OCI-LY1 (cell line): ENCODE data around the gene PRIM1.

Experiments
- H2AFZ ChIP-seq: fragments of 200-600 bp; sonication (generic), shearing (Covaris generic); 2 replicates; pipeline ENCODE4 v1.6.0; 2014; ENCODE audit warnings: antibody characterized with exemption, mild to moderate bottlenecking, low read length
- H3F3A ChIP-seq: fragments of 200-600 bp; sonication (generic), shearing (Covaris generic); 2 replicates; pipeline ENCODE4 v1.6.0; 2014; ENCODE audit warnings: mild to moderate bottlenecking, antibody characterized with exemption, low read length, moderate library complexity; ENCODE audit not compliant: insufficient read depth
- H3K27ac ChIP-seq: fragments of 200-600 bp; sonication (generic); 2 replicates; pipeline ENCODE4 v1.5.1; 2014; ENCODE audit warnings: low read length, mixed run types, mild to moderate bottlenecking, low read depth; ENCODE audit not compliant: poor library complexity, severe bottlenecking
- H3K27me3 ChIP-seq: fragments of 200-600 bp; sonication (generic); 2 replicates; pipeline ENCODE4 v1.6.0; 2014; ENCODE audit warnings: antibody characterized with exemption, mild to moderate bottlenecking, low read length, moderate library complexity; ENCODE audit not compliant: insufficient read depth
- H3K36me3 ChIP-seq: fragments of 200-600 bp; sonication (generic); 2 replicates; pipeline ENCODE4 v1.6.1; 2014; ENCODE audit warnings: mild to moderate bottlenecking, antibody characterized with exemption, low read length, moderate library complexity, mixed read lengths; ENCODE audit not compliant: insufficient read depth
- H3K4me1 ChIP-seq: fragments of 200-600 bp; sonication (generic); 2 replicates; pipeline ENCODE4 v1.5.1; 2014; ENCODE audit warnings: mild to moderate bottlenecking, low read length, moderate library complexity; ENCODE audit not compliant: insufficient read depth, severe bottlenecking
- H3K4me2 ChIP-seq: fragments of 200-600 bp; sonication (generic), shearing (Covaris generic); 2 replicates; pipeline ENCODE4 v1.6.1; 2014; ENCODE audit warnings: low read length
- H3K4me3 ChIP-seq: fragments of 200-600 bp; sonication (generic); 2 replicates; pipeline ENCODE4 v1.5.1; 2014; ENCODE audit warnings: low read length, low read depth, mild to moderate bottlenecking, mixed read lengths; ENCODE audit not compliant: poor library complexity, severe bottlenecking
- H3K79me2 ChIP-seq: fragments of 200-600 bp; shearing (Covaris generic); 2 replicates; pipeline ENCODE4 v1.6.1; 2016; ENCODE audit warnings: mixed run types, low read length, mixed read lengths; ENCODE audit not compliant: insufficient read depth
- H3K9ac ChIP-seq: fragments of 200-600 bp; sonication (generic), shearing (Covaris generic); 2 replicates; pipeline ENCODE4 v1.6.1; 2014; ENCODE audit warnings: mild to moderate bottlenecking, low read length, mixed read lengths
- H3K9me2 ChIP-seq: fragments of 200-600 bp; sonication (generic), shearing (Covaris generic); 2 replicates; pipeline ENCODE4 v1.6.1; 2014; ENCODE audit warnings: low read depth, mild to moderate bottlenecking, low read length, mixed read lengths
- H3K9me3 ChIP-seq: fragments of 200-600 bp; shearing (Covaris generic); 2 replicates; pipeline ENCODE4 v1.6.1; 2014; ENCODE audit warnings: low read length, mixed read lengths
- H4K20me1 ChIP-seq: fragments of 200-600 bp; sonication (generic), shearing (Covaris generic); 2 replicates; pipeline ENCODE4 v1.6.0; 2016; ENCODE audit warnings: mild to moderate bottlenecking, low read length; ENCODE audit not compliant: insufficient read depth
- EZH2 ChIP-seq: fragments of 200-600 bp; sonication (generic), shearing (Covaris generic); IDR thresholded peaks from 2 replicates; pipeline ENCODE4 v1.8.0; 2017; ENCODE audit warnings: borderline replicate concordance, mixed run types, mild to moderate bottlenecking, antibody characterized with exemption, low read length, moderate library complexity, mixed read lengths
- TF ChIP-seq, protein P1 (sequence below): fragments of 200-600 bp; sonication (generic), shearing (Covaris generic); IDR thresholded peaks from 2 replicates; pipeline ENCODE4 v1.5.1; 2017; ENCODE audit warnings: mild to moderate bottlenecking, antibody characterized with exemption, low read length, moderate library complexity, mixed read lengths

PRIM1 gene

DNA sequence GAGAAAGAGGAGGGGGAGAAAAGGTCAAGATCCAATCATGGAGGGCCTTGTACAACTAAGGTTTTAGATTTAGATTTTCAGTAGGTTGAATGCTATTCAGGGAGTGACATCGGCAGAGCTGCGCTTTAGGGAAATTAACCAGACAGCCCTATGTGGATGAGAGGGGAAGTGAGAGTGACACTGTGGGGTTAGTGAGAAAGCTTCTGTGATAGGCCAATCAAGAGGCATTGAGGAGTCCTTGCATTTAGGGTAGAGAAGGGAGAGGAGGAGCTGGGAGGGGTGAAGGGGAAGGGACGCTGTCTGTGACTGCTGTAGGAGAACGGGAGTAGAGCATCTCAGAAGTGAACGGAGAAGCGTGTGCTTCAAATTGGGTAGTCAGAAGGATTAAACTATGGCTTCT lies 14.4 kb upstream of the PRIM1 start:
- H3K4me1 ChIP-seq: peaks cover 11% of the 10 kb centered on the region
- no peak overlapping the region for H3K27ac ChIP-seq
- H2AFZ ChIP-seq: no peak overlapping the region
- no peak for TF ChIP-seq EZH2
- TF ChIP-seq, protein P1, sequence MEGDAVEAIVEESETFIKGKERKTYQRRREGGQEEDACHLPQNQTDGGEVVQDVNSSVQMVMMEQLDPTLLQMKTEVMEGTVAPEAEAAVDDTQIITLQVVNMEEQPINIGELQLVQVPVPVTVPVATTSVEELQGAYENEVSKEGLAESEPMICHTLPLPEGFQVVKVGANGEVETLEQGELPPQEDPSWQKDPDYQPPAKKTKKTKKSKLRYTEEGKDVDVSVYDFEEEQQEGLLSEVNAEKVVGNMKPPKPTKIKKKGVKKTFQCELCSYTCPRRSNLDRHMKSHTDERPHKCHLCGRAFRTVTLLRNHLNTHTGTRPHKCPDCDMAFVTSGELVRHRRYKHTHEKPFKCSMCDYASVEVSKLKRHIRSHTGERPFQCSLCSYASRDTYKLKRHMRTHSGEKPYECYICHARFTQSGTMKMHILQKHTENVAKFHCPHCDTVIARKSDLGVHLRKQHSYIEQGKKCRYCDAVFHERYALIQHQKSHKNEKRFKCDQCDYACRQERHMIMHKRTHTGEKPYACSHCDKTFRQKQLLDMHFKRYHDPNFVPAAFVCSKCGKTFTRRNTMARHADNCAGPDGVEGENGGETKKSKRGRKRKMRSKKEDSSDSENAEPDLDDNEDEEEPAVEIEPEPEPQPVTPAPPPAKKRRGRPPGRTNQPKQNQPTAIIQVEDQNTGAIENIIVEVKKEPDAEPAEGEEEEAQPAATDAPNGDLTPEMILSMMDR: no peak
- no peaks in the 10 kb centered on the region for H3K9me2 ChIP-seq
- H3K36me3 ChIP-seq: no peaks in the 10 kb centered on the region
- no peaks in the 10 kb centered on the region for H4K20me1 ChIP-seq
- H3K4me2 ChIP-seq: peak overlapping the region; percentile 18; the same call in 1 of the 2 replicates
- H3K9me3 ChIP-seq: no peaks in the 10 kb centered on the region
- no peak overlapping the region for H3K9ac ChIP-seq
- H3F3A ChIP-seq: peaks cover 4% of the 10 kb centered on the region; the same call in 1 of the 2 replicates
- no peaks in the 10 kb centered on the region for H3K79me2 ChIP-seq
- no peak overlapping the region for H3K4me3 ChIP-seq
- no peaks in the 10 kb centered on the region for H3K27me3 ChIP-seq

DNA sequence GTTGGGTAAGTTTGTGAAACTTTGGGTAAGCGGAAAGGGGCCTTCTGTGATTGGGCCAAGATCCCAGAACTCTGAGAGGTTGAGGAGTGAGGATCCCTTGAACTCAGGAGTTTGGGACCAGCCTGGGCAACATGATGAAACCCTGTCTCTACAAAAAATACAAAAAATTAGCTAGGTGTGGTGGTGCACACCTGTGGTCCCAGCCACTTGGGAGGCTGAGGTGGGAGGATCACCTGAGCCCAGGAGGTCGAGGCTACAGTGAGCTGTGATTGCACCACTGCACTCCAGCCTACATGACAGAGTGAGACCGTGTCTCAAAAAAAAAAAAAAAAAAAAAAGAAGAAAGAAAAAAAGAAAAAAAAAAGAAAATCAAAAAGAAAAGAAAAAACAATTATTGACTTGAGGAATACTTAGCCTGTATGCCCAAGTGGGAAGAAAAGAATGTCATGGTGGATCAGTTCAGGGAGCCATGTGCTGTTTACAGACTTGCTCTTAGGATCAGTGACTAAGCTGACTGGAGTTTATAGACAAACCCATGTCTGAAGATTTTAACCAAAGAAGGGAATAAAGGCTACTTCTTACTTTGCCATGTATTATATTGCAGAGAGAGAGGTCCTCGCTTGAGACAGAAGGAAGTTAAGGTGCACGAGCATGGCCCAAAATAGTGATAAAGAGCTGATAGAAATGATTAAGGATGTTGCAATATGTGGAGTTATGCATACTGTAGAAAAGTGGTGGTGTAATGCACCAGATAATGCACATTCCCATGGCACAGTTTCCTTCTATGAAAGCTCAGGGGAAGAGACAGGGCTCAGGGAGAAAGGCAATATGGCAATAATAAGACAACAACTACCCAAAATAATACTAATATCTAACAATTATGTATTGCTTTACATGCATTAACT lies 11.9 kb upstream of the PRIM1 start:
- Histone ChIP-seq H3K4me1 (peaks cover 11% of the 10 kb centered on the region), H3K4me2 (no peak overlapping the region)
- no peak for TF ChIP-seq EZH2
- TF ChIP-seq, protein P1: no peak

DNA sequence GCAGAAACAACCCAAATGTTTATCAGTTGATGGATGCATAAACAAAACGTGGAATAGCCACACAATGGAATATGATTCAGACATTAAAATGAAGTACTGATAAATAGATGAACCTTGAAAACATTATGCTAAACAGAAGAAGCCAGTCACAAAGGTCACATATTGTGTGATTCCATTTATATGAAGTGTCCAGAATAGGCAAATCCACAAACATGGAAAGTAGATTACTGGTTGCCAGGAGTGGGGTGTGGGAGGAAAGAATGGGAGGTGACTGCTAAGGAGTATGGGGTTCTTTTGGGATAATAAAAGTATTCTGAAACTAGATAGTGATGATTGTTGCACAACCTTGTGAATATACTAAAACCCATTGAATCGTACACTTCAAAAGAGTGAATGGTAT lies 9.7 kb upstream of the PRIM1 start:
- no peaks in the 10 kb centered on the region for H3K9me3 ChIP-seq
- no peaks in the 10 kb centered on the region for H3K36me3 ChIP-seq
- H3K27ac ChIP-seq: no peak overlapping the region
- H3K9ac ChIP-seq: no peak overlapping the region
- no peaks in the 10 kb centered on the region for H3F3A ChIP-seq
- no peaks in the 10 kb centered on the region for H4K20me1 ChIP-seq
- no peak overlapping the region for H2AFZ ChIP-seq
- H3K9me2 ChIP-seq: no peaks in the 10 kb centered on the region
- no peak overlapping the region for H3K4me3 ChIP-seq
- no peak overlapping the region for H3K4me2 ChIP-seq
- H3K27me3 ChIP-seq: no peaks in the 10 kb centered on the region
- H3K4me1 ChIP-seq: peaks cover 13% of the 10 kb centered on the region
- no peak for TF ChIP-seq EZH2
- H3K79me2 ChIP-seq: no peaks in the 10 kb centered on the region

More for the DNA sequence above, 11.9 kb upstream of the PRIM1 start:
- no peaks in the 10 kb centered on the region for H3K36me3 ChIP-seq
- no peak overlapping the region for H2AFZ ChIP-seq
- peaks cover 4% of the 10 kb centered on the region; the same call in 1 of the 2 replicates for H3F3A ChIP-seq
- no peak overlapping the region for H3K4me3 ChIP-seq
- H3K9ac ChIP-seq: no peak overlapping the region
- no peaks in the 10 kb centered on the region for H3K9me3 ChIP-seq
- no peaks in the 10 kb centered on the region for H3K9me2 ChIP-seq
- H3K27me3 ChIP-seq: no peaks in the 10 kb centered on the region
- no peaks in the 10 kb centered on the region for H3K79me2 ChIP-seq
- no peak overlapping the region for H3K27ac ChIP-seq
- H4K20me1 ChIP-seq: no peaks in the 10 kb centered on the region
